ENCODE measurements around the gene ARHGEF5. TPM values are rescaled to one million over a fixed set of nuclear protein-coding genes. Genes with fewer than 3 reads are reported as not detected.

The ARHGEF5 gene
- total and polyA plus RNA-seq, 9 donors = 0.93 to 4.8 (median 3.0) TPM

GRCh38 chr7:144398911-144399310 is 43.7 kb downstream of the ARHGEF5 start:
- Histone ChIP-seq H3K4me1 (ENCODE audit: control insufficient read depth, insufficient read depth, low read length) (no peaks in the 10 kb centered on the region), H3K27ac (ENCODE audit: low read length) (no peak overlapping the region), H3K27me3 (ENCODE audit: control insufficient read depth, insufficient read depth, low read length) (no peaks in the 10 kb centered on the region), H3K9me3 (replicated peaks; ENCODE audit: control insufficient read depth, low read depth, low read length) (no peaks in the 10 kb centered on the region), H3K4me3 (ENCODE audit: low read length) (no peak overlapping the region), H3K36me3 (ENCODE audit: control insufficient read depth, insufficient read depth, low read length) (no peaks in the 10 kb centered on the region)
- WGBS (ENCODE audit: insufficient coverage) = 92% methylated on average over 2 of the region's 6 CpGs
- no peak for DNase-seq

GRCh38 chr7:144399946-144400345 is 44.7 kb downstream of the ARHGEF5 start:
- no peaks in the 10 kb centered on the region for H3K4me1 ChIP-seq (ENCODE audit: control insufficient read depth, insufficient read depth, low read length)
- no peak overlapping the region for H3K4me3 ChIP-seq (ENCODE audit: low read length)

GRCh38 chr7:144401490-144401889 is 46.3 kb downstream of the ARHGEF5 start:
- no peak overlapping the region for H3K27ac ChIP-seq (ENCODE audit: low read length)
- WGBS (ENCODE audit: insufficient coverage) = 80% methylated on average over 1 of the region's 5 CpGs
- H3K4me1 ChIP-seq (ENCODE audit: control insufficient read depth, insufficient read depth, low read length) = no peaks in the 10 kb centered on the region

More at GRCh38 chr7:144399946-144400345, 44.7 kb downstream of the ARHGEF5 start:
- 77% methylated on average over 6 of the region's 11 CpGs for WGBS (ENCODE audit: insufficient coverage)
- H3K27me3 ChIP-seq (ENCODE audit: control insufficient read depth, insufficient read depth, low read length) = no peaks in the 10 kb centered on the region
- no peak overlapping the region for H3K27ac ChIP-seq (ENCODE audit: low read length)
- no peaks in the 10 kb centered on the region for H3K9me3 ChIP-seq (replicated peaks; ENCODE audit: control insufficient read depth, low read depth, low read length)
- no peaks in the 10 kb centered on the region for H3K36me3 ChIP-seq (ENCODE audit: control insufficient read depth, insufficient read depth, low read length)
- DNase-seq = no peak

GRCh38 chr7:144403102-144403501 is 47.9 kb downstream of the ARHGEF5 start:
- 94% methylated on average over 11 of the region's 11 CpGs for WGBS (ENCODE audit: insufficient coverage)
- no peaks in the 10 kb centered on the region for H3K9me3 ChIP-seq (replicated peaks; ENCODE audit: control insufficient read depth, low read depth, low read length)

More at GRCh38 chr7:144401490-144401889, 46.3 kb downstream of the ARHGEF5 start:
- DNase-seq = no peak
- no peak overlapping the region for H3K4me3 ChIP-seq (ENCODE audit: low read length)
- no peaks in the 10 kb centered on the region for H3K36me3 ChIP-seq (ENCODE audit: control insufficient read depth, insufficient read depth, low read length)
- H3K9me3 ChIP-seq (replicated peaks; ENCODE audit: control insufficient read depth, low read depth, low read length) = no peaks in the 10 kb centered on the region
- no peaks in the 10 kb centered on the region for H3K27me3 ChIP-seq (ENCODE audit: control insufficient read depth, insufficient read depth, low read length)

GRCh38 chr7:144403649-144404061 is 48.5 kb downstream of the ARHGEF5 start, which contains the start of gene NOBOX:
Gene NOBOX (minus strand): TSS chr7:144403693.
- H3K27ac ChIP-seq (ENCODE audit: low read length) = no peak within 1 kb of the TSS
- H3K36me3 ChIP-seq (ENCODE audit: control insufficient read depth, insufficient read depth, low read length) = no peaks in the 10 kb centered on the region
- no peaks in the 10 kb centered on the region for H3K9me3 ChIP-seq (replicated peaks; ENCODE audit: control insufficient read depth, low read depth, low read length)
- no peak for DNase-seq
- peaks cover 3% of the 10 kb centered on the region for H3K27me3 ChIP-seq (ENCODE audit: control insufficient read depth, insufficient read depth, low read length)
- H3K4me1 ChIP-seq (ENCODE audit: control insufficient read depth, insufficient read depth, low read length) = no peaks in the 10 kb centered on the region
- WGBS (ENCODE audit: insufficient coverage) = 99% methylated on average over 9 of the region's 39 CpGs
- no peak within 1 kb of the TSS for H3K4me3 ChIP-seq (ENCODE audit: low read length)

More at GRCh38 chr7:144403102-144403501, 47.9 kb downstream of the ARHGEF5 start:
- no peaks in the 10 kb centered on the region for H3K4me1 ChIP-seq (ENCODE audit: control insufficient read depth, insufficient read depth, low read length)
- no peak for DNase-seq
- H3K36me3 ChIP-seq (ENCODE audit: control insufficient read depth, insufficient read depth, low read length) = no peaks in the 10 kb centered on the region
- no peak overlapping the region for H3K4me3 ChIP-seq (ENCODE audit: low read length)
- H3K27me3 ChIP-seq (ENCODE audit: control insufficient read depth, insufficient read depth, low read length) = peaks cover 3% of the 10 kb centered on the region
- H3K27ac ChIP-seq (ENCODE audit: low read length) = no peak overlapping the region

GRCh38 chr7:144404946-144405345 is 49.7 kb downstream of the ARHGEF5 start:
- DNase-seq = no peak
- H3K27ac ChIP-seq (ENCODE audit: low read length) = no peak overlapping the region
- H3K9me3 ChIP-seq (replicated peaks; ENCODE audit: control insufficient read depth, low read depth, low read length) = no peaks in the 10 kb centered on the region
- no peaks in the 10 kb centered on the region for H3K4me1 ChIP-seq (ENCODE audit: control insufficient read depth, insufficient read depth, low read length)
- H3K27me3 ChIP-seq (ENCODE audit: control insufficient read depth, insufficient read depth, low read length) = peaks cover 3% of the 10 kb centered on the region
- H3K4me3 ChIP-seq (ENCODE audit: low read length) = no peak overlapping the region
- 70% methylated on average over 2 of the region's 4 CpGs for whole genome bisulfite sequencing (ENCODE audit: insufficient coverage)
- H3K36me3 ChIP-seq (ENCODE audit: control insufficient read depth, insufficient read depth, low read length) = no peaks in the 10 kb centered on the region

- no peak overlapping the region for H3K27ac ChIP-seq (ENCODE audit: low read length)
- H3K4me1 ChIP-seq (ENCODE audit: control insufficient read depth, insufficient read depth, low read length) = no peaks in the 10 kb centered on the region
- WGBS (ENCODE audit: insufficient coverage) = 26% methylated on average over 10 of the region's 12 CpGs
- no peak overlapping the region for H3K4me3 ChIP-seq (ENCODE audit: low read length)
- H3K27me3 ChIP-seq (ENCODE audit: control insufficient read depth, insufficient read depth, low read length) = peaks cover 3% of the 10 kb centered on the region
- no peak for DNase-seq
- H3K9me3 ChIP-seq (replicated peaks; ENCODE audit: control insufficient read depth, low read depth, low read length) = no peaks in the 10 kb centered on the region
- no peaks in the 10 kb centered on the region for H3K36me3 ChIP-seq (ENCODE audit: control insufficient read depth, insufficient read depth, low read length)
These were observed 52.2 kb downstream of the ARHGEF5 start for GRCh38 chr7:144407266-144407931.

GRCh38 chr7:144408121-144408520 is 52.9 kb downstream of the ARHGEF5 start:
- no peak overlapping the region for H3K4me3 ChIP-seq (ENCODE audit: low read length)
- H3K9me3 ChIP-seq (replicated peaks; ENCODE audit: control insufficient read depth, low read depth, low read length) = no peaks in the 10 kb centered on the region
- H3K4me1 ChIP-seq (ENCODE audit: control insufficient read depth, insufficient read depth, low read length) = no peaks in the 10 kb centered on the region
- no peak overlapping the region for H3K27ac ChIP-seq (ENCODE audit: low read length)
- DNase-seq = no peak
- peaks cover 3% of the 10 kb centered on the region for H3K27me3 ChIP-seq (ENCODE audit: control insufficient read depth, insufficient read depth, low read length)
- 82% methylated on average over 1 of the region's 3 CpGs for WGBS (ENCODE audit: insufficient coverage)
- no peaks in the 10 kb centered on the region for H3K36me3 ChIP-seq (ENCODE audit: control insufficient read depth, insufficient read depth, low read length)

GRCh38 chr7:144410441-144410840 is 55.2 kb downstream of the ARHGEF5 start:
- DNase-seq = no peak
- Histone ChIP-seq H3K27ac (ENCODE audit: low read length) (no peak overlapping the region), H3K36me3 (ENCODE audit: control insufficient read depth, insufficient read depth, low read length) (no peaks in the 10 kb centered on the region), H3K4me1 (ENCODE audit: control insufficient read depth, insufficient read depth, low read length) (no peaks in the 10 kb centered on the region), H3K9me3 (replicated peaks; ENCODE audit: control insufficient read depth, low read depth, low read length) (no peaks in the 10 kb centered on the region), H3K27me3 (ENCODE audit: control insufficient read depth, insufficient read depth, low read length) (peaks cover 3% of the 10 kb centered on the region), H3K4me3 (ENCODE audit: low read length) (no peak overlapping the region)
- WGBS (ENCODE audit: insufficient coverage) = 20% methylated on average over 4 of the region's 4 CpGs

GRCh38 chr7:144414815-144415214 is 59.6 kb downstream of the ARHGEF5 start:
- Histone ChIP-seq H3K27me3 (ENCODE audit: control insufficient read depth, insufficient read depth, low read length) (no peaks in the 10 kb centered on the region), H3K4me1 (ENCODE audit: control insufficient read depth, insufficient read depth, low read length) (no peaks in the 10 kb centered on the region), H3K9me3 (replicated peaks; ENCODE audit: control insufficient read depth, low read depth, low read length) (no peaks in the 10 kb centered on the region), H3K27ac (ENCODE audit: low read length) (no peak overlapping the region), H3K36me3 (ENCODE audit: control insufficient read depth, insufficient read depth, low read length) (no peaks in the 10 kb centered on the region), H3K4me3 (ENCODE audit: low read length) (no peak overlapping the region)
- DNase-seq = no peak
- WGBS (ENCODE audit: insufficient coverage) = 72% methylated on average over 2 of the region's 3 CpGs

- Histone ChIP-seq H3K36me3 (ENCODE audit: control insufficient read depth, insufficient read depth, low read length) (no peaks in the 10 kb centered on the region), H3K4me3 (ENCODE audit: low read length) (no peak overlapping the region), H3K27me3 (ENCODE audit: control insufficient read depth, insufficient read depth, low read length) (no peaks in the 10 kb centered on the region), H3K27ac (ENCODE audit: low read length) (no peak overlapping the region), H3K9me3 (replicated peaks; ENCODE audit: control insufficient read depth, low read depth, low read length) (no peaks in the 10 kb centered on the region), H3K4me1 (ENCODE audit: control insufficient read depth, insufficient read depth, low read length) (no peaks in the 10 kb centered on the region)
- no peak for DNase-seq
These were observed 60.7 kb downstream of the ARHGEF5 start for GRCh38 chr7:144415858-144416257.

Measured in muscle of leg (tissue), 11 donors.